ENCODE data around the gene HPS4.

GRCh38 chr22:26471522-26471921 lies 12.1 kb downstream of the HPS4 start:
- no peak for TF ChIP-seq EZH2 (IDR thresholded peaks at IDR 0.05; ENCODE audit: low read depth)
- TF ChIP-seq CTCF (conservative IDR thresholded peaks at IDR 0.05) = no peak

Data from PC-9 (cell line).